Stimulated activated CD4-positive, alpha-beta T cell treated with anti-CD3 and anti-CD28 coated beads, Interleukin-2, amount 100 ng/mL, for 24 hours (primary cell): Measurements from ENCODE around the gene GPR158.

Experiments used
- DNase-seq, 2 donors: peaks; one replicate each; pipeline ENCODE4 v3.0.0-alpha.2; 2020

GPR158 gene

GRCh38 chr10:25615926-25616325, 441.1 kb downstream of the GPR158 start:
- DNase-seq: no peak

GRCh38 chr10:25616903-25617592, 442.2 kb downstream of the GPR158 start:
- no peak for DNase-seq

GRCh38 chr10:25627606-25628005, 452.8 kb downstream of the GPR158 start:
- no peak for DNase-seq

- DNase-seq: no peak
Measured at GRCh38 chr10:25629333-25629732, 454.5 kb downstream of the GPR158 start.

GRCh38 chr10:25631471-25631870, 456.7 kb downstream of the GPR158 start:
- no peak for DNase-seq

- no peak for DNase-seq
Measured at GRCh38 chr10:25632802-25633201, 458.0 kb downstream of the GPR158 start.

GRCh38 chr10:25633542-25633941, 458.7 kb downstream of the GPR158 start:
- DNase-seq: no peak

GRCh38 chr10:25639646-25640045, 464.8 kb downstream of the GPR158 start:
- no peak for DNase-seq

GRCh38 chr10:25641595-25641994, 466.8 kb downstream of the GPR158 start:
- no peak for DNase-seq

- no peak for DNase-seq
Measured at GRCh38 chr10:25642721-25643120, 467.9 kb downstream of the GPR158 start.

GRCh38 chr10:25646371-25646770, 471.6 kb downstream of the GPR158 start:
- no peak for DNase-seq

GRCh38 chr10:25651534-25651933, 476.7 kb downstream of the GPR158 start:
- no peak for DNase-seq
